ENCODE measurements around the gene RRP1.

- TF ChIP-seq EP300 (IDR thresholded peaks at IDR 0.05) (no peak), RAD21 (conservative IDR thresholded peaks at IDR 0.05 in 1 of 2, IDR thresholded peaks at IDR 0.05 in 1 of 2) (no peak)
Measured at GRCh38 chr21:43836616-43837015, 47.2 kb downstream of the RRP1 start.
